Measurements from ENCODE around the gene PLAA.

GRCh38 chr9:26975728-26976707, 29.0 kb upstream of the PLAA start:
- TF ChIP-seq, protein P1, sequence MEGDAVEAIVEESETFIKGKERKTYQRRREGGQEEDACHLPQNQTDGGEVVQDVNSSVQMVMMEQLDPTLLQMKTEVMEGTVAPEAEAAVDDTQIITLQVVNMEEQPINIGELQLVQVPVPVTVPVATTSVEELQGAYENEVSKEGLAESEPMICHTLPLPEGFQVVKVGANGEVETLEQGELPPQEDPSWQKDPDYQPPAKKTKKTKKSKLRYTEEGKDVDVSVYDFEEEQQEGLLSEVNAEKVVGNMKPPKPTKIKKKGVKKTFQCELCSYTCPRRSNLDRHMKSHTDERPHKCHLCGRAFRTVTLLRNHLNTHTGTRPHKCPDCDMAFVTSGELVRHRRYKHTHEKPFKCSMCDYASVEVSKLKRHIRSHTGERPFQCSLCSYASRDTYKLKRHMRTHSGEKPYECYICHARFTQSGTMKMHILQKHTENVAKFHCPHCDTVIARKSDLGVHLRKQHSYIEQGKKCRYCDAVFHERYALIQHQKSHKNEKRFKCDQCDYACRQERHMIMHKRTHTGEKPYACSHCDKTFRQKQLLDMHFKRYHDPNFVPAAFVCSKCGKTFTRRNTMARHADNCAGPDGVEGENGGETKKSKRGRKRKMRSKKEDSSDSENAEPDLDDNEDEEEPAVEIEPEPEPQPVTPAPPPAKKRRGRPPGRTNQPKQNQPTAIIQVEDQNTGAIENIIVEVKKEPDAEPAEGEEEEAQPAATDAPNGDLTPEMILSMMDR (IDR thresholded peaks at IDR 0.05), result peak in 4 of 6 experiments; percentile 13 to 45 (median 34)
- TF ChIP-seq POLR2A (IDR thresholded peaks at IDR 0.05), result no peak
